GM12878 (cell line): Measurements from ENCODE around the gene ZNF768.

Source experiments
- NR2F1 ChIP-seq: fragments of 450-650 bp; conservative IDR thresholded peaks from 2 replicates; pipeline ENCODE4 v1.6.1; 2017; ENCODE audit warnings: mild to moderate bottlenecking
- POLR2A ChIP-seq: IDR thresholded peaks from 2 replicates; pipeline ENCODE4 v1.6.1; 2011; ENCODE audit warnings: low read depth, mild to moderate bottlenecking, low read length
- SP1 ChIP-seq: IDR thresholded peaks from one replicate; pipeline ENCODE4 v1.6.1; 2011; ENCODE audit warnings: low read depth, low read length
- STAT1 ChIP-seq: fragments of 450-650 bp; conservative IDR thresholded peaks from 2 replicates; pipeline ENCODE4 v1.6.1; 2014; ENCODE audit warnings: antibody characterized with exemption, mild to moderate bottlenecking
- ZNF622 ChIP-seq: fragments of 450-650 bp; IDR thresholded peaks from 2 replicates; pipeline ENCODE4 v1.6.1; 2017; ENCODE audit warnings: mild to moderate bottlenecking, inconsistent platforms
- TF ChIP-seq, protein P1 (sequence below), 3 experiments: IDR thresholded peaks in 2 of 3; conservative IDR thresholded peaks in 1 of 3; 2 replicates each; pipeline ENCODE4 v1.5.1; 2011; ENCODE audit warnings: low read depth in 3 of 3, low read length in 3 of 3, mild to moderate bottlenecking in 3 of 3, control low read depth in 2 of 3, moderate library complexity in 2 of 3, inconsistent platforms in 1 of 3, mixed read lengths in 1 of 3; ENCODE audit not compliant: control insufficient read depth in 2 of 3, insufficient read depth in 1 of 3; ENCODE audit errors: extremely low read depth in 1 of 3

DNA sequence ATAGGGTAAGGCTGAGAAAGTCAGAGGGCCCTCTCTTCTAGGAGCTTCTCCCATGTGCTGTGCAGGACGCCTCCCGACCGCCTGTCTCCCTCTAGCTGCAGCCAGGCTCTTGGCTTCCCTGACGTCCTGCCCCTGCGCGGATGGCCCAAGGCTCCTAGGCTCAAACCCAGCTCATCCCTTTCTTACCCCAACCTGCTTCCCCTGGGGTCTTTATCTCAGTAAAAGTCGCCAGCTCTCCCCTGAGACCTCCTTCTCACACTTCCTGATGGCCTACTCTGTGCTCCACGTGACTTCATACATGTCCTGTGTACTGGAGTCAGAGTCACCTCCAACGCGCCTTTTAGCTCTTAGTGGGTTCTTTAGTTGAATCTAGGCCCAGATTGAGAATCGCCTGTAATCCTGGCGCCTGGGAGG lies 9.4 kb upstream of the ZNF768 start:
- TF ChIP-seq ZNF622 (no peak), STAT1 (no peak), SP1 (no peak), NR2F1 (no peak), POLR2A (peak; percentile 82)
- TF ChIP-seq, protein P1, sequence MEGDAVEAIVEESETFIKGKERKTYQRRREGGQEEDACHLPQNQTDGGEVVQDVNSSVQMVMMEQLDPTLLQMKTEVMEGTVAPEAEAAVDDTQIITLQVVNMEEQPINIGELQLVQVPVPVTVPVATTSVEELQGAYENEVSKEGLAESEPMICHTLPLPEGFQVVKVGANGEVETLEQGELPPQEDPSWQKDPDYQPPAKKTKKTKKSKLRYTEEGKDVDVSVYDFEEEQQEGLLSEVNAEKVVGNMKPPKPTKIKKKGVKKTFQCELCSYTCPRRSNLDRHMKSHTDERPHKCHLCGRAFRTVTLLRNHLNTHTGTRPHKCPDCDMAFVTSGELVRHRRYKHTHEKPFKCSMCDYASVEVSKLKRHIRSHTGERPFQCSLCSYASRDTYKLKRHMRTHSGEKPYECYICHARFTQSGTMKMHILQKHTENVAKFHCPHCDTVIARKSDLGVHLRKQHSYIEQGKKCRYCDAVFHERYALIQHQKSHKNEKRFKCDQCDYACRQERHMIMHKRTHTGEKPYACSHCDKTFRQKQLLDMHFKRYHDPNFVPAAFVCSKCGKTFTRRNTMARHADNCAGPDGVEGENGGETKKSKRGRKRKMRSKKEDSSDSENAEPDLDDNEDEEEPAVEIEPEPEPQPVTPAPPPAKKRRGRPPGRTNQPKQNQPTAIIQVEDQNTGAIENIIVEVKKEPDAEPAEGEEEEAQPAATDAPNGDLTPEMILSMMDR (IDR thresholded peaks at IDR 0.05 in 2 of 3, conservative IDR thresholded peaks at IDR 0.05 in 1 of 3; ENCODE audit: control insufficient read depth in 2 of 3, extremely low read depth in 1 of 3, insufficient read depth in 1 of 3, low read depth in 3 of 3, low read length in 3 of 3), result peak; percentile 63 to 84 (median 76); a peak in 5 of 6 replicates
